ENCODE measurements around the gene TUBB3.

DNA sequence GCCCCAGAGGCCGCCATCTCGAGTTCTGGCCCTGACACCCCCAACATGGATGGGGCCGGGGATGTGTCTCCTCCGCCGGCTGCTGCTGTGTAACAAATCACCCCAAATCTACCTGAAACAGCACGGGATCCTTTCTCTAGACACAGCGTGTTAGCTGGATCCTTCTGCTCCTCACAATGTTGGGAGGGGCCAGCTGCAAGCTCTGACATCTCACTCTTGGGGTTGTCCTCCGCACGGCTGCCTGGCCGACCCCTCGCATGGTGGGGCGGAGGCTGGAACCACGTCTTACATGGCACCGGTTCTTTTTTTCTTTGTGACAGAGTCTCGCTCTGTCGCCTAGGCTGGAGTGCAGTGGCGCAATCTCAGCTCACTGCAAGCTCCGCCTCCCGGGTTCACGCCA lies 13.8 kb downstream of the TUBB3 start:
- TF ChIP-seq, protein P1, sequence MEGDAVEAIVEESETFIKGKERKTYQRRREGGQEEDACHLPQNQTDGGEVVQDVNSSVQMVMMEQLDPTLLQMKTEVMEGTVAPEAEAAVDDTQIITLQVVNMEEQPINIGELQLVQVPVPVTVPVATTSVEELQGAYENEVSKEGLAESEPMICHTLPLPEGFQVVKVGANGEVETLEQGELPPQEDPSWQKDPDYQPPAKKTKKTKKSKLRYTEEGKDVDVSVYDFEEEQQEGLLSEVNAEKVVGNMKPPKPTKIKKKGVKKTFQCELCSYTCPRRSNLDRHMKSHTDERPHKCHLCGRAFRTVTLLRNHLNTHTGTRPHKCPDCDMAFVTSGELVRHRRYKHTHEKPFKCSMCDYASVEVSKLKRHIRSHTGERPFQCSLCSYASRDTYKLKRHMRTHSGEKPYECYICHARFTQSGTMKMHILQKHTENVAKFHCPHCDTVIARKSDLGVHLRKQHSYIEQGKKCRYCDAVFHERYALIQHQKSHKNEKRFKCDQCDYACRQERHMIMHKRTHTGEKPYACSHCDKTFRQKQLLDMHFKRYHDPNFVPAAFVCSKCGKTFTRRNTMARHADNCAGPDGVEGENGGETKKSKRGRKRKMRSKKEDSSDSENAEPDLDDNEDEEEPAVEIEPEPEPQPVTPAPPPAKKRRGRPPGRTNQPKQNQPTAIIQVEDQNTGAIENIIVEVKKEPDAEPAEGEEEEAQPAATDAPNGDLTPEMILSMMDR (IDR thresholded peaks at IDR 0.05), result no peak
- TF ChIP-seq, protein P2, sequence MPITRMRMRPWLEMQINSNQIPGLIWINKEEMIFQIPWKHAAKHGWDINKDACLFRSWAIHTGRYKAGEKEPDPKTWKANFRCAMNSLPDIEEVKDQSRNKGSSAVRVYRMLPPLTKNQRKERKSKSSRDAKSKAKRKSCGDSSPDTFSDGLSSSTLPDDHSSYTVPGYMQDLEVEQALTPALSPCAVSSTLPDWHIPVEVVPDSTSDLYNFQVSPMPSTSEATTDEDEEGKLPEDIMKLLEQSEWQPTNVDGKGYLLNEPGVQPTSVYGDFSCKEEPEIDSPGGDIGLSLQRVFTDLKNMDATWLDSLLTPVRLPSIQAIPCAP (CRISPR knock-in tag; IDR thresholded peaks at IDR 0.05), result no peak

Measured in WTC11 (cell line).